Spinal cord (tissue), 10 donors: ENCODE results near the gene CDKN1A. TPM values are rescaled to one million over a fixed set of nuclear protein-coding genes. Genes with fewer than 3 reads are reported as not detected.

Source experiments
- DNase-seq, 6 donors: peaks; one replicate each; pipeline versions ENCODE4 v3.0.0 to v3.0.0-alpha.2; 2013 to 2015; ENCODE audit warnings: low spot score in 6 of 6, low read depth in 4 of 6
- H3K27ac ChIP-seq: one replicate; pipeline ENCODE4 v1.5.1; 2013; ENCODE audit warnings: low read depth, low read length, control low read depth
- H3K27me3 ChIP-seq: one replicate; pipeline ENCODE4 v1.6.1; 2013; ENCODE audit warnings: low read length; ENCODE audit not compliant: control insufficient read depth, insufficient read depth
- H3K36me3 ChIP-seq: one replicate; pipeline ENCODE4 v1.6.1; 2013; ENCODE audit warnings: low read length; ENCODE audit not compliant: control insufficient read depth, insufficient read depth
- H3K4me1 ChIP-seq: one replicate; pipeline ENCODE4 v1.6.1; 2013; ENCODE audit warnings: low read length; ENCODE audit not compliant: control insufficient read depth, insufficient read depth
- H3K4me3 ChIP-seq: one replicate; pipeline ENCODE4 v1.5.1; 2013; ENCODE audit warnings: low read depth, low read length, control low read depth
- H3K9me3 ChIP-seq: one replicate; pipeline ENCODE4 v1.6.1; 2013; ENCODE audit warnings: low read length; ENCODE audit not compliant: control insufficient read depth, insufficient read depth
- WGBS: methylation state at CpG from one replicate; pipeline ENCODE4 v1.1.5; 2013; ENCODE audit warnings: missing lambda C conversion rate; ENCODE audit not compliant: insufficient coverage; 5-methylcytosine and 5-hydroxymethylcytosine counted together
- polyA plus RNA-seq, 2 donors: library from polyadenylated mRNA; unstranded; fragments of 120-200 nt; gene quantifications; one replicate each; pipeline ENCODE4 v1.2.1, GENCODE V29; 2013; ENCODE audit not compliant: insufficient read length in 2 of 2
- total RNA-seq, 2 donors: library from RNA; depleted of rRNA in 1 of 2; stranded (reverse); fragments of 120-200 nt in 1 of 2; fragments of >200 nt in 1 of 2; gene quantifications; one replicate each; pipeline versions ENCODE4 v1.2.3 to v1.2.4, GENCODE V29; 2013 to 2014
- donor health status: healthy.

CDKN1A gene
- total and polyA plus RNA-seq, 4 donors = 9.1 to 10.6 (median 9.7) TPM

- 78% methylated on average over 1 of the region's 4 CpGs for WGBS
- Histone ChIP-seq H3K27ac (no peak overlapping the region), H3K36me3 (no peaks in the 10 kb centered on the region), H3K4me3 (no peak overlapping the region), H3K27me3 (peaks cover 5% of the 10 kb centered on the region), H3K9me3 (no peaks in the 10 kb centered on the region), H3K4me1 (peaks cover 20% of the 10 kb centered on the region)
- DNase-seq = no peak
These were observed 13.3 kb upstream of the CDKN1A start for GRCh38 chr6:36665180-36665579.

- WGBS = 100% methylated on average over 2 of the region's 2 CpGs
- no peaks in the 10 kb centered on the region for H3K9me3 ChIP-seq
- no peak overlapping the region for H3K27ac ChIP-seq
- no peak for DNase-seq
- no peak overlapping the region for H3K4me3 ChIP-seq
- H3K4me1 ChIP-seq = peaks cover 11% of the 10 kb centered on the region
- H3K27me3 ChIP-seq = no peaks in the 10 kb centered on the region
- H3K36me3 ChIP-seq = no peaks in the 10 kb centered on the region
These were observed 12.2 kb upstream of the CDKN1A start for GRCh38 chr6:36666287-36666686.

- no peak overlapping the region for H3K4me3 ChIP-seq
- peak in 1 of 6 donors; percentile 64 for DNase-seq
- 20% methylated on average over 1 of the region's 9 CpGs for WGBS
These were observed 11.5 kb upstream of the CDKN1A start for GRCh38 chr6:36666826-36667591.

GRCh38 chr6:36668591-36668990 is 9.9 kb upstream of the CDKN1A start:
- WGBS = 87% methylated on average over 3 of the region's 7 CpGs
- DNase-seq = no peak
- no peaks in the 10 kb centered on the region for H3K27me3 ChIP-seq
- no peaks in the 10 kb centered on the region for H3K9me3 ChIP-seq
- H3K4me1 ChIP-seq = peaks cover 11% of the 10 kb centered on the region
- H3K4me3 ChIP-seq = no peak overlapping the region
- no peaks in the 10 kb centered on the region for H3K36me3 ChIP-seq
- H3K27ac ChIP-seq = no peak overlapping the region

More at GRCh38 chr6:36666826-36667591, 11.5 kb upstream of the CDKN1A start:
- Histone ChIP-seq H3K9me3 (no peaks in the 10 kb centered on the region), H3K36me3 (no peaks in the 10 kb centered on the region), H3K27ac (no peak overlapping the region), H3K4me1 (peaks cover 11% of the 10 kb centered on the region), H3K27me3 (no peaks in the 10 kb centered on the region)

GRCh38 chr6:36669002-36669401 is 9.5 kb upstream of the CDKN1A start:
- H3K9me3 ChIP-seq = no peaks in the 10 kb centered on the region
- no peak overlapping the region for H3K4me3 ChIP-seq
- DNase-seq = no peak
- 62% methylated on average over 5 of the region's 6 CpGs for WGBS
- H3K27me3 ChIP-seq = no peaks in the 10 kb centered on the region
- H3K36me3 ChIP-seq = no peaks in the 10 kb centered on the region
- H3K27ac ChIP-seq = no peak overlapping the region
- peaks cover 11% of the 10 kb centered on the region for H3K4me1 ChIP-seq

GRCh38 chr6:36670271-36670670 is 8.2 kb upstream of the CDKN1A start:
- 97% methylated on average over 5 of the region's 7 CpGs for WGBS
- H3K36me3 ChIP-seq = no peaks in the 10 kb centered on the region
- DNase-seq = no peak
- H3K27ac ChIP-seq = no peak overlapping the region
- H3K4me3 ChIP-seq = no peak overlapping the region
- H3K4me1 ChIP-seq = peaks cover 11% of the 10 kb centered on the region
- no peaks in the 10 kb centered on the region for H3K27me3 ChIP-seq
- no peaks in the 10 kb centered on the region for H3K9me3 ChIP-seq

- WGBS = 70% methylated on average over 6 of the region's 6 CpGs
- no peak overlapping the region for H3K4me3 ChIP-seq
- H3K36me3 ChIP-seq = no peaks in the 10 kb centered on the region
- no peak overlapping the region for H3K27ac ChIP-seq
- peaks cover 9% of the 10 kb centered on the region for H3K4me1 ChIP-seq
- DNase-seq = no peak
- no peaks in the 10 kb centered on the region for H3K27me3 ChIP-seq
- no peaks in the 10 kb centered on the region for H3K9me3 ChIP-seq
These were observed 6.7 kb upstream of the CDKN1A start for GRCh38 chr6:36671687-36672375.

GRCh38 chr6:36673882-36674281 is 4.6 kb upstream of the CDKN1A start:
- H3K27ac ChIP-seq = no peak overlapping the region
- no peak overlapping the region for H3K4me3 ChIP-seq
- H3K4me1 ChIP-seq = peaks cover 15% of the 10 kb centered on the region
- no peak for DNase-seq
- WGBS = 72% methylated on average over 10 of the region's 10 CpGs
- H3K9me3 ChIP-seq = no peaks in the 10 kb centered on the region
- no peaks in the 10 kb centered on the region for H3K36me3 ChIP-seq
- peaks cover 6% of the 10 kb centered on the region for H3K27me3 ChIP-seq

- WGBS = 90% methylated on average over 5 of the region's 7 CpGs
- H3K4me3 ChIP-seq = no peak overlapping the region
- peaks cover 16% of the 10 kb centered on the region for H3K27me3 ChIP-seq
- no peak overlapping the region for H3K27ac ChIP-seq
- H3K4me1 ChIP-seq = peaks cover 26% of the 10 kb centered on the region
- H3K36me3 ChIP-seq = no peaks in the 10 kb centered on the region
- no peaks in the 10 kb centered on the region for H3K9me3 ChIP-seq
- no peak for DNase-seq
These were observed 3.6 kb upstream of the CDKN1A start for GRCh38 chr6:36674942-36675341.
